Measurements from ENCODE around the gene PLEKHA1. TPM values are rescaled to one million over a fixed set of nuclear protein-coding genes. Genes with fewer than 3 reads are reported as not detected.

Gene PLEKHA1
- total and polyA plus RNA-seq, 2 of the 13 experiments (the other 11 are each of a cell fraction or from before 2014, with no cell fraction given), result 32.2 to 53.3 TPM

GRCh38 chr10:122464250-122464510, 89.7 kb downstream of the PLEKHA1 start:
- Histone ChIP-seq H3K36me3 (replicated peaks in 1 of 2; ENCODE audit: control insufficient read depth in 1 of 2, insufficient read depth in 2 of 2, low read length in 2 of 2) (no peaks in the 10 kb centered on the region), H2AFZ (ENCODE audit: low read length) (no peak overlapping the region), H3K27me3 (ENCODE audit: control insufficient read depth in 1 of 2, insufficient read depth in 2 of 2, low read length in 2 of 2) (peaks cover 9 to 83% of the 10 kb centered on the region in 2 experiments), H4K20me1 (ENCODE audit: insufficient read depth, low read length) (no peaks in the 10 kb centered on the region), H3K4me1 (ENCODE audit: insufficient read depth, low read length) (peaks cover 12% of the 10 kb centered on the region; the same call in 1 of the 2 replicates), H3K4me2 (ENCODE audit: low read depth, low read length) (no peak overlapping the region), H3K27ac (ENCODE audit: extremely low read length, insufficient read depth, low read length) (no peak overlapping the region), H3K4me3 (replicated peaks in 1 of 3; ENCODE audit: insufficient read depth in 1 of 3, low read depth in 2 of 3, low read length in 3 of 3) (no peak overlapping the region), H3K9me3 (ENCODE audit: low read length) (no peaks in the 10 kb centered on the region), H3K9ac (ENCODE audit: insufficient read depth, low read depth, low read length) (no peak overlapping the region), H3K79me2 (ENCODE audit: insufficient read depth, low read length) (no peaks in the 10 kb centered on the region)
- intact Hi-C loops (cut with micrococcal nuclease; ENCODE audit: unreplicated experiment), result no loop called here
- 43% methylated on average over 4 of the region's 4 CpGs for WGBS (ENCODE audit: low lambda C conversion rate)
- DNase-seq (ENCODE audit: low spot score) (no peak), ATAC-seq (no peak), FAIRE-seq (no peak)
- no TSS peak for BruUV-seq (replicated peaks)
- CTCF ChIA-PET (ENCODE audit: low intra/inter-chr PET ratio, low total read pairs), result no interaction called here
- POLR2A ChIA-PET, result no interaction called here
- TF ChIP-seq FIP1L1 (IDR thresholded peaks at IDR 0.05; ENCODE audit: borderline replicate concordance, insufficient read depth, low read depth, low read length) (no peak), SATB2 (CRISPR knock-in tag; IDR thresholded peaks at IDR 0.05) (no peak), ZNF101 (CRISPR knock-in tag; IDR thresholded peaks at IDR 0.05; ENCODE audit: borderline replicate concordance, low read depth) (no peak), JUNB (CRISPR knock-in tag; IDR thresholded peaks at IDR 0.05; ENCODE audit: borderline replicate concordance) (no peak), ZNF12 (CRISPR knock-in tag; IDR thresholded peaks at IDR 0.05) (no peak)
- TF ChIP-seq, protein P1, sequence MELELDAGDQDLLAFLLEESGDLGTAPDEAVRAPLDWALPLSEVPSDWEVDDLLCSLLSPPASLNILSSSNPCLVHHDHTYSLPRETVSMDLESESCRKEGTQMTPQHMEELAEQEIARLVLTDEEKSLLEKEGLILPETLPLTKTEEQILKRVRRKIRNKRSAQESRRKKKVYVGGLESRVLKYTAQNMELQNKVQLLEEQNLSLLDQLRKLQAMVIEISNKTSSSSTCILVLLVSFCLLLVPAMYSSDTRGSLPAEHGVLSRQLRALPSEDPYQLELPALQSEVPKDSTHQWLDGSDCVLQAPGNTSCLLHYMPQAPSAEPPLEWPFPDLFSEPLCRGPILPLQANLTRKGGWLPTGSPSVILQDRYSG (CRISPR knock-in tag; IDR thresholded peaks at IDR 0.05), result no peak
- in situ Hi-C loops (cut with HindIII; ENCODE audit: extremely low pct_ligation_motif_present, low pct_unique_long_range_greater_than_20kb), result no loop called here

DNA sequence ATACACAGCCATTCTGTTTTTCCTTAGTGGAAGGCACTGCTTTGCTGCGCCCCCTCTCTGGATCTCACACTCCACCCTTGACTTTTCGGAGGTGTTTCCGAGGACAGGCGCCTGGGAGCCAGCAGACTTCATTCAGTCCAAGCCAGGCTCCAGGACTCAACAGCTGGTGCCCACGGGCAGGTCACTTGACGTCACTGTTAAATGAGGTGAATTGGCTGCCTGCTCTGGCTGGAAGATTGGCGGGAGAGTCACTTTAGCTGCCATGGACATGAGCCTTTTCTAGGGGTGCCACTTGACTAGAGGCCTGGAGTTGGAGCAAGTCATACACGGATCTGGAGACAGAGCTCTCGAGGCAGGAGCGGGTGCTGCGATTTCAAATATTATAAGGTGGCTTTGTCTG, 90.1 kb downstream of the PLEKHA1 start:
- Histone ChIP-seq H3K4me1 (ENCODE audit: insufficient read depth, low read length) (peaks cover 12% of the 10 kb centered on the region; the same call in 1 of the 2 replicates), H3K9me3 (ENCODE audit: low read length) (no peaks in the 10 kb centered on the region), H2AFZ (ENCODE audit: low read length) (no peak overlapping the region), H3K9ac (ENCODE audit: insufficient read depth, low read depth, low read length) (no peak overlapping the region), H4K20me1 (ENCODE audit: insufficient read depth, low read length) (no peaks in the 10 kb centered on the region), H3K4me2 (ENCODE audit: low read depth, low read length) (no peak overlapping the region), H3K4me3 (replicated peaks in 1 of 3; ENCODE audit: insufficient read depth in 1 of 3, low read depth in 2 of 3, low read length in 3 of 3) (no peak overlapping the region), H3K27ac (ENCODE audit: extremely low read length, insufficient read depth, low read length) (no peak overlapping the region), H3K79me2 (ENCODE audit: insufficient read depth, low read length) (no peaks in the 10 kb centered on the region), H3K36me3 (replicated peaks in 1 of 2; ENCODE audit: control insufficient read depth in 1 of 2, insufficient read depth in 2 of 2, low read length in 2 of 2) (no peaks in the 10 kb centered on the region), H3K27me3 (ENCODE audit: control insufficient read depth in 1 of 2, insufficient read depth in 2 of 2, low read length in 2 of 2) (peaks cover 9 to 79% of the 10 kb centered on the region in 2 experiments)
- in situ Hi-C loops (cut with HindIII; ENCODE audit: extremely low pct_ligation_motif_present, low pct_unique_long_range_greater_than_20kb) (no loop called here), intact Hi-C loops (cut with micrococcal nuclease; ENCODE audit: unreplicated experiment) (no loop called here)
- DNase-seq (ENCODE audit: low spot score), result no peak
- 69% methylated on average over 10 of the region's 11 CpGs for WGBS (ENCODE audit: low lambda C conversion rate)
- CTCF ChIA-PET (ENCODE audit: low intra/inter-chr PET ratio, low total read pairs), result no interaction called here
- FAIRE-seq, result no peak
- no TSS peak for BruUV-seq (replicated peaks)
- POLR2A ChIA-PET, result no interaction called here
- ATAC-seq, result no peak
- no peak for TF ChIP-seq CHD4 (IDR thresholded peaks at IDR 0.05; ENCODE audit: borderline replicate concordance, low read length)
- no peak for TF ChIP-seq ZNF562 (CRISPR knock-in tag; IDR thresholded peaks at IDR 0.05; ENCODE audit: borderline replicate concordance)
- TF ChIP-seq ZNF276 (CRISPR knock-in tag; IDR thresholded peaks at IDR 0.05; ENCODE audit: low read depth), result no peak
- TF ChIP-seq THAP9 (CRISPR knock-in tag; IDR thresholded peaks at IDR 0.05; ENCODE audit: borderline replicate concordance), result no peak
- TF ChIP-seq PBX3 (CRISPR knock-in tag; IDR thresholded peaks at IDR 0.05; ENCODE audit: borderline replicate concordance), result no peak
- no peak for TF ChIP-seq ZNF180 (CRISPR knock-in tag; IDR thresholded peaks at IDR 0.05; ENCODE audit: borderline replicate concordance, low read depth)
